Measurements from ENCODE around the gene PRKD2. TPM values are rescaled to one million over a fixed set of nuclear protein-coding genes. Genes with fewer than 3 reads are reported as not detected.
A peak's percentile ranks its signal among the peaks of the same experiment; 100 is the strongest.

The PRKD2 gene
- total RNA-seq, 1 experiment from 2014 or later = 45.4 TPM

DNA sequence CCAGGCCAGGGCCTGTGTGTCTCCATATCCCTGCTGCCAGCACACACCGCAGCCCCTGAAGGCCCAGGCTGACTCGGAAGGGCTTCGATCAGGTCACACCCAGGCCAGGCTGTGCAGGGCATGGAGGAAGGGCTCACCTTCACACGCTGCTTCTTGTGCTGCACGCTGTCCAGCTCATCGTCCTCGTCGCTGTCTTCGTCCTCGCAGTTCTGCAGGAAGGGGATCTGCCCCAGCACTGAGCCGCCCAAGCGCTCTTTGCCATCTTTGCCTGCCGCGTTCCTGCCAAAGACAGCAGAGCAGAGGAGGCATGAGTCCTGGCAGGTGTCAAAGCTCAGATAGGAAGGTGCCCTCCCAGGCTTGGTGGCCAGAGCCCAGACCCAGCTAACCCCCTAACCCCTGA lies 13.7 kb upstream of the PRKD2 start:
- intact Hi-C loops (cut with micrococcal nuclease; ENCODE audit: unreplicated experiment) = no loop called here
- TF ChIP-seq, protein P1, sequence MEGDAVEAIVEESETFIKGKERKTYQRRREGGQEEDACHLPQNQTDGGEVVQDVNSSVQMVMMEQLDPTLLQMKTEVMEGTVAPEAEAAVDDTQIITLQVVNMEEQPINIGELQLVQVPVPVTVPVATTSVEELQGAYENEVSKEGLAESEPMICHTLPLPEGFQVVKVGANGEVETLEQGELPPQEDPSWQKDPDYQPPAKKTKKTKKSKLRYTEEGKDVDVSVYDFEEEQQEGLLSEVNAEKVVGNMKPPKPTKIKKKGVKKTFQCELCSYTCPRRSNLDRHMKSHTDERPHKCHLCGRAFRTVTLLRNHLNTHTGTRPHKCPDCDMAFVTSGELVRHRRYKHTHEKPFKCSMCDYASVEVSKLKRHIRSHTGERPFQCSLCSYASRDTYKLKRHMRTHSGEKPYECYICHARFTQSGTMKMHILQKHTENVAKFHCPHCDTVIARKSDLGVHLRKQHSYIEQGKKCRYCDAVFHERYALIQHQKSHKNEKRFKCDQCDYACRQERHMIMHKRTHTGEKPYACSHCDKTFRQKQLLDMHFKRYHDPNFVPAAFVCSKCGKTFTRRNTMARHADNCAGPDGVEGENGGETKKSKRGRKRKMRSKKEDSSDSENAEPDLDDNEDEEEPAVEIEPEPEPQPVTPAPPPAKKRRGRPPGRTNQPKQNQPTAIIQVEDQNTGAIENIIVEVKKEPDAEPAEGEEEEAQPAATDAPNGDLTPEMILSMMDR (IDR thresholded peaks at IDR 0.05; ENCODE audit: insufficient read depth in 1 of 2, low read depth in 1 of 2, low read length in 1 of 2, severe bottlenecking in 1 of 2, unreplicated experiment in 1 of 2) = no peak
- no peaks in the 10 kb centered on the region for H3K9me3 ChIP-seq
- BruUV-seq (replicated peaks) = no TSS peak
- H3K4me1 ChIP-seq = no peaks in the 10 kb centered on the region
- H3K27me3 ChIP-seq (replicated peaks; ENCODE audit: control insufficient read depth, insufficient read depth, low read length) = no peaks in the 10 kb centered on the region
- Mint-ChIP-seq H3K27me3 (ENCODE audit: insufficient read depth, unreplicated experiment) (no peaks in the 10 kb centered on the region), H3K36me3 (ENCODE audit: insufficient read depth, unreplicated experiment) (peaks cover 94% of the 10 kb centered on the region), H3K4me3 (ENCODE audit: unreplicated experiment) (no peak overlapping the region), H3K9me3 (ENCODE audit: unreplicated experiment) (no peaks in the 10 kb centered on the region), H3K27ac (ENCODE audit: unreplicated experiment) (no peak overlapping the region), H3K4me1 (ENCODE audit: low read depth, unreplicated experiment) (peaks cover 13% of the 10 kb centered on the region)
- H3K4me3 ChIP-seq (ENCODE audit: low read depth, low read length) = no peak overlapping the region
- ChIA-PET POLR2A (no interaction called here), CTCF (no interaction called here)
- H3K36me3 ChIP-seq (ENCODE audit: control insufficient read depth, insufficient read depth, low read length) = peaks cover 8% of the 10 kb centered on the region
- DNase-seq = peak in 1 of 2 experiments; percentile 34

DNA sequence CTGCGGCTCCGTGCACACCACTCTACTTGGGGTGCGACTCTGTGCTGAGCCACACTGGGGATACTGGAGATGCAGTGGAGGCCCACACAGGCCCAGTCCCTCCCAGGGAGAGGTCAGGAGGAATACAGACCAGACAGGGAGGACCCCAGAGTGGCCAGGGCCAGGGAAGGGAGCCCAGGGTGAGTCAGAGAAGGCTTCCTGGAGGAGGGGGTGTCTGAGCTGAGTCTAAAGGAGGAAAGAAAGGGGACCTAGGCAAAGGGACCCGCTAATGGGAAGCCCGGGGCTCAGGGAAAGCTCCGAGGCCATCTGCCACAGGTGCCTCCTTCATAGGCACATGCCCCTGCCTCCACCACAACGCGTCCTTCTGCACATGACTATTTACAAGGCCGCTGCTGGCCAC lies 13.3 kb upstream of the PRKD2 start:
- no peaks in the 10 kb centered on the region for H3K4me1 ChIP-seq
- H3K4me3 Mint-ChIP-seq (ENCODE audit: unreplicated experiment) = no peak overlapping the region
- H3K36me3 ChIP-seq (ENCODE audit: control insufficient read depth, insufficient read depth, low read length) = peaks cover 8% of the 10 kb centered on the region
- intact Hi-C loops (cut with micrococcal nuclease; ENCODE audit: unreplicated experiment) = no loop called here
- no peaks in the 10 kb centered on the region for H3K27me3 Mint-ChIP-seq (ENCODE audit: insufficient read depth, unreplicated experiment)
- no peaks in the 10 kb centered on the region for H3K27me3 ChIP-seq (replicated peaks; ENCODE audit: control insufficient read depth, insufficient read depth, low read length)
- TF ChIP-seq, protein P1 (IDR thresholded peaks at IDR 0.05; ENCODE audit: insufficient read depth in 1 of 2, low read depth in 1 of 2, low read length in 1 of 2, severe bottlenecking in 1 of 2, unreplicated experiment in 1 of 2) = no peak
- POLR2A ChIA-PET = interaction anchor here (0.5 kb wide), 1 partner anchor 16 kb away, joined by 3 read pairs; no protein-coding TSS in a partner anchor
- H3K36me3 Mint-ChIP-seq (ENCODE audit: insufficient read depth, unreplicated experiment) = peaks cover 93% of the 10 kb centered on the region
- no peak overlapping the region for H3K4me3 ChIP-seq (ENCODE audit: low read depth, low read length)
- no TSS peak for BruUV-seq (replicated peaks)
- DNase-seq = no peak
- H3K27ac Mint-ChIP-seq (ENCODE audit: unreplicated experiment) = no peak overlapping the region
- no peaks in the 10 kb centered on the region for H3K9me3 Mint-ChIP-seq (ENCODE audit: unreplicated experiment)
- no peaks in the 10 kb centered on the region for H3K9me3 ChIP-seq
- H3K4me1 Mint-ChIP-seq (ENCODE audit: low read depth, unreplicated experiment) = peaks cover 13% of the 10 kb centered on the region
- CTCF ChIA-PET = interaction anchor here (1.4 kb wide), 1 partner anchor 9 kb away, joined by 3 read pairs; no protein-coding TSS in a partner anchor

DNA sequence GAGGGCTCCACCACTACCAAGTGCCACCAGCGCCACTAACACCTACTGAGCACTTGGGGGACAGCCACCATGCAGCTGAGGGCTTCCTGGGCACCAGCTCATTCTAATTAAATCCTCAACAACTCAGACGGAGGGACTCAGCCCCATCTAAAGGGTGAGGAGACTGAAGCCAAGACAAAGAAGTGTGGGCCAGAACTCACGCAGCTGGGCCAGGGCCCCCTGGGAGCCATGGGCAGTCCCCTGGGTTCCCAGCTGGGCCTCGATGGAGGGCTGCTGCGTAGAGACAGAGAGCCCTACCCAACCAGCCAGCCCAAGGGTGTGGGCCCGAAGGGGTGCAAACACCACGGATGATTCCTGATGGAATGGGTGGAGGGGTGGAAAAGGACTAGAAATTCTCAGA lies 12.8 kb upstream of the PRKD2 start:
- H3K36me3 Mint-ChIP-seq (ENCODE audit: insufficient read depth, unreplicated experiment) = peaks cover 93% of the 10 kb centered on the region
- no peak overlapping the region for H3K4me3 Mint-ChIP-seq (ENCODE audit: unreplicated experiment)
- no peak overlapping the region for H3K27ac Mint-ChIP-seq (ENCODE audit: unreplicated experiment)
- BruUV-seq (replicated peaks) = no TSS peak
- no peak for DNase-seq
- H3K27me3 Mint-ChIP-seq (ENCODE audit: insufficient read depth, unreplicated experiment) = no peaks in the 10 kb centered on the region
- CTCF ChIA-PET = interaction anchor here (1.4 to 1.5 kb wide), 3 partner anchors 9 to 283 kb away, joined by 3 to 6 read pairs (median 3); no protein-coding TSS in a partner anchor
- intact Hi-C loops (cut with micrococcal nuclease; ENCODE audit: unreplicated experiment) = no loop called here
- TF ChIP-seq, protein P1 (IDR thresholded peaks at IDR 0.05; ENCODE audit: insufficient read depth in 1 of 2, low read depth in 1 of 2, low read length in 1 of 2, severe bottlenecking in 1 of 2, unreplicated experiment in 1 of 2) = no peak
- no peaks in the 10 kb centered on the region for H3K27me3 ChIP-seq (replicated peaks; ENCODE audit: control insufficient read depth, insufficient read depth, low read length)
- H3K9me3 Mint-ChIP-seq (ENCODE audit: unreplicated experiment) = no peaks in the 10 kb centered on the region
- no peaks in the 10 kb centered on the region for H3K4me1 ChIP-seq
- no peaks in the 10 kb centered on the region for H3K9me3 ChIP-seq
- POLR2A ChIA-PET = interaction anchor here (0.5 kb wide), 1 partner anchor 16 kb away, joined by 3 read pairs; no protein-coding TSS in a partner anchor
- H3K4me1 Mint-ChIP-seq (ENCODE audit: low read depth, unreplicated experiment) = peaks cover 13% of the 10 kb centered on the region
- H3K36me3 ChIP-seq (ENCODE audit: control insufficient read depth, insufficient read depth, low read length) = peaks cover 8% of the 10 kb centered on the region
- H3K4me3 ChIP-seq (ENCODE audit: low read depth, low read length) = no peak overlapping the region
